Body of pancreas (tissue), 4 donors: Measurements from ENCODE around the gene PALM. TPM values are rescaled to one million over a fixed set of nuclear protein-coding genes. Genes with fewer than 3 reads are reported as not detected.
A peak's percentile ranks its signal among the peaks of the same experiment; 100 is the strongest.

ENCODE experiments used
- ATAC-seq: fragments of 150-250 bp; one replicate; pipeline ENCODE4 v1.9.1; 2016
- DNase-seq, 4 donors: peaks; one replicate each; pipeline ENCODE4 v3.0.0-alpha.2; 2019
- H3K27ac ChIP-seq, 4 donors: fragments of 200-600 bp; sonication (generic); 1 replicate in 3 of 4; 2 replicates in 1 of 4; pipeline versions ENCODE4 v1.5.1 to v1.6.1; 2016 to 2019; ENCODE audit warnings: mild to moderate bottlenecking in 1 of 4, mixed read lengths in 1 of 4, moderate library complexity in 1 of 4
- H3K27me3 ChIP-seq, 2 donors: fragments of 200-600 bp; sonication (generic); one replicate each; pipeline ENCODE4 v1.6.0; 2016; ENCODE audit warnings: mild to moderate bottlenecking in 1 of 2
- H3K36me3 ChIP-seq, 2 donors: fragments of 200-600 bp; sonication (generic); replicated peaks in 1 of 2; 2 replicates each; pipeline ENCODE4 v1.5.1; 2016; ENCODE audit warnings: low read depth in 2 of 2; ENCODE audit not compliant: insufficient read depth in 1 of 2
- H3K4me1 ChIP-seq: fragments of 200-600 bp; sonication (generic); one replicate; pipeline ENCODE4 v1.6.0; 2016
- H3K4me3 ChIP-seq, 2 donors: fragments of 200-600 bp; sonication (generic); 1 replicate in 1 of 2; 2 replicates in 1 of 2; pipeline ENCODE4 v1.5.1; 2016 to 2019
- H3K9me3 ChIP-seq, 3 donors: fragments of 200-600 bp; sonication (generic); 1 replicate in 2 of 3; 2 replicates in 1 of 3; pipeline ENCODE4 v1.5.1; 2016
- POLR2A ChIP-seq, 3 donors: fragments of 450-650 bp; IDR thresholded peaks; one replicate each; pipeline ENCODE4 v1.6.1; 2016; ENCODE audit warnings: antibody characterized with exemption in 3 of 3, mild to moderate bottlenecking in 2 of 3
- WGBS, 2 donors: methylation state at CpG; one replicate each; pipeline ENCODE4 v1.1.5; 2017; 5-methylcytosine and 5-hydroxymethylcytosine counted together
- intact Hi-C: fragments of 100-400 bp; cut with DNase I; formaldehyde crosslinking; loops from one replicate; pipeline ENCODE4 v1.15.1; 2023
- total RNA-seq, 2 donors: library from RNA; depleted of rRNA; stranded (reverse); fragments of >200 nt; gene quantifications; one replicate each; pipeline ENCODE4 v1.1.0, GENCODE V29; 2016
- TF ChIP-seq, protein P1 (sequence below), 7 experiments: fragments of 450-650 bp in 4 of 7; fragments of 200-600 bp in 3 of 7; sonication (generic) in 3 of 7; IDR thresholded peaks; one replicate each; pipeline ENCODE4 v1.5.1; 2016 to 2019; ENCODE audit warnings: antibody characterized with exemption in 7 of 7

Gene PALM
- total RNA-seq, 2 donors from 2014 or later, result 14.8 to 32.6 TPM

GRCh38 chr19:752652-753517 lies 44.1 kb downstream of the PALM start:
- Histone ChIP-seq H3K4me1 (peaks cover 11% of the 10 kb centered on the region), H3K27me3 (peaks cover 0 to 7% of the 10 kb centered on the region in 2 donors), H3K9me3 (no peaks in the 10 kb centered on the region), H3K27ac (peak overlapping the region in 2 of 4 donors; percentile 14 to 32), H3K36me3 (no peaks in the 10 kb centered on the region), H3K4me3 (no peak overlapping the region)
- TF ChIP-seq, protein P1, sequence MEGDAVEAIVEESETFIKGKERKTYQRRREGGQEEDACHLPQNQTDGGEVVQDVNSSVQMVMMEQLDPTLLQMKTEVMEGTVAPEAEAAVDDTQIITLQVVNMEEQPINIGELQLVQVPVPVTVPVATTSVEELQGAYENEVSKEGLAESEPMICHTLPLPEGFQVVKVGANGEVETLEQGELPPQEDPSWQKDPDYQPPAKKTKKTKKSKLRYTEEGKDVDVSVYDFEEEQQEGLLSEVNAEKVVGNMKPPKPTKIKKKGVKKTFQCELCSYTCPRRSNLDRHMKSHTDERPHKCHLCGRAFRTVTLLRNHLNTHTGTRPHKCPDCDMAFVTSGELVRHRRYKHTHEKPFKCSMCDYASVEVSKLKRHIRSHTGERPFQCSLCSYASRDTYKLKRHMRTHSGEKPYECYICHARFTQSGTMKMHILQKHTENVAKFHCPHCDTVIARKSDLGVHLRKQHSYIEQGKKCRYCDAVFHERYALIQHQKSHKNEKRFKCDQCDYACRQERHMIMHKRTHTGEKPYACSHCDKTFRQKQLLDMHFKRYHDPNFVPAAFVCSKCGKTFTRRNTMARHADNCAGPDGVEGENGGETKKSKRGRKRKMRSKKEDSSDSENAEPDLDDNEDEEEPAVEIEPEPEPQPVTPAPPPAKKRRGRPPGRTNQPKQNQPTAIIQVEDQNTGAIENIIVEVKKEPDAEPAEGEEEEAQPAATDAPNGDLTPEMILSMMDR (IDR thresholded peaks at IDR 0.05), result no peak
- no peak for TF ChIP-seq POLR2A (IDR thresholded peaks at IDR 0.05)
- intact Hi-C loops, result no loop called here
- peak in 3 of 4 donors; percentile 34 to 66 (median 49) for DNase-seq
- ATAC-seq, result peak; percentile 25
- 34 to 58% methylated on average over 20 to 39 of the region's 39 CpGs for WGBS, 2 donors

GRCh38 chr19:754530-754929 lies 45.8 kb downstream of the PALM start:
- ATAC-seq (no peak), DNase-seq (no peak)
- 85 to 86% methylated on average over 9 of the region's 9 CpGs for WGBS, 2 donors
- intact Hi-C loops, result no loop called here
- Histone ChIP-seq H3K4me3 (no peak overlapping the region), H3K27me3 (peaks cover 0 to 7% of the 10 kb centered on the region in 2 donors), H3K36me3 (no peaks in the 10 kb centered on the region), H3K27ac (no peak overlapping the region), H3K9me3 (no peaks in the 10 kb centered on the region), H3K4me1 (peaks cover 11% of the 10 kb centered on the region)
- no peak for TF ChIP-seq POLR2A (IDR thresholded peaks at IDR 0.05)
- TF ChIP-seq, protein P1 (IDR thresholded peaks at IDR 0.05), result no peak

DNA sequence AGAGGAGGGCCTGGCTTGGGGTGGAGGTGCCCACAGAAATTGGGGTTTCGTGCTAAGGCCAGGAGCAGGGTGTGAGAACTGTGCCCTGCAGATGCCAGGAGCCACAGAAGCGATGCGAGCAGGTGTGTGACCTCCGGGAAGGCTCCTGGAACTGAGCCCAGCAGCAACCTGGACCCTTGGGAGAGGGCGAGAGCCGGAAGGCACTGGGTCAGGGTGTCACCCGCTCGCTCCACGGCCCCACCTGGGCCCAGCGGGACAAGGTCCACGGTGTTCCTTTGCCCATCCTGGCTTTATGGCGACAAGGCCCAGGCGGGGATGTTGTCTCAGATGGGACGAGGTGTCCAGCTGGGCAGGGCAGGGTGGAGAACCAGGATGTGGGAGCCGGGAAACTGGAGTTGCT lies 46.3 kb downstream of the PALM start:
- WGBS, 2 donors, result 79 to 86% methylated on average over 5 to 15 of the region's 15 CpGs
- Histone ChIP-seq H3K4me1 (peaks cover 11% of the 10 kb centered on the region), H3K36me3 (no peaks in the 10 kb centered on the region), H3K27me3 (peaks cover 0 to 7% of the 10 kb centered on the region in 2 donors), H3K9me3 (no peaks in the 10 kb centered on the region), H3K4me3 (no peak overlapping the region), H3K27ac (no peak overlapping the region)
- intact Hi-C loops, result no loop called here
- DNase-seq (no peak), ATAC-seq (no peak)
- TF ChIP-seq POLR2A (IDR thresholded peaks at IDR 0.05), result no peak
- TF ChIP-seq, protein P1 (IDR thresholded peaks at IDR 0.05), result no peak

- Histone ChIP-seq H3K9me3 (no peaks in the 10 kb centered on the region), H3K4me1 (peaks cover 4% of the 10 kb centered on the region), H3K27ac (no peak overlapping the region), H3K36me3 (no peaks in the 10 kb centered on the region), H3K27me3 (peaks cover 0 to 3% of the 10 kb centered on the region in 2 donors), H3K4me3 (no peak overlapping the region)
- ATAC-seq (no peak), DNase-seq (no peak)
- TF ChIP-seq POLR2A (IDR thresholded peaks at IDR 0.05), result no peak
- TF ChIP-seq, protein P1 (IDR thresholded peaks at IDR 0.05), result no peak
- intact Hi-C loops, result no loop called here
Measured at GRCh38 chr19:756236-756635, 47.5 kb downstream of the PALM start.
